ENCODE data around the gene TLN1. TPM values are rescaled to one million over a fixed set of nuclear protein-coding genes. Genes with fewer than 3 reads are reported as not detected.

Gene TLN1
- total RNA-seq, 2 donors from 2014 or later = 177 to 196 TPM

DNA sequence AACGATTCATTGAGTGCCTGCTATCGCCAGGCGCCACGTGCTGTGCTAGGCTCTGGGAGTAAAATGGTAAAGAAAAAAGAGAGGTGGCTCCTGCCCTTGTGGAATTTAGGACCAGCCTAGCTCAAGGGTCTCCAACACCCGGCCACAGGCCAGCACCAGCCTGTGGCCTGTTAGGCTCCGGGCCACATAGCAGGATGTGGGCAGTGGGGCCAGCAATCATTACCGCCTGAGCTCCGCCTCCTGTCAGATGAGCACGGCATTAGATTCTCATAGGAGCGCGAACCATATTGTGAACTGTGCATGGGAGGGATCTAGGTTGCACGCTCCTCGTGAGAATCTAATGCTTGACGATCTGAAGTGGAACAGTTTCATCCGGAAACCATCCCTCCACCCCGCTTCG lies 75.6 kb downstream of the TLN1 start:
- H3K9ac ChIP-seq (ENCODE audit: low read depth in 2 of 2, low read length in 2 of 2) = no peak overlapping the region
- H3K27me3 ChIP-seq = no peaks in the 10 kb centered on the region
- no peak overlapping the region for H3K27ac ChIP-seq
- DNase-seq = no peak
- no peaks in the 10 kb centered on the region for H3K9me3 ChIP-seq
- peaks cover 25% of the 10 kb centered on the region for H3K4me1 ChIP-seq
- TF ChIP-seq, protein P1, sequence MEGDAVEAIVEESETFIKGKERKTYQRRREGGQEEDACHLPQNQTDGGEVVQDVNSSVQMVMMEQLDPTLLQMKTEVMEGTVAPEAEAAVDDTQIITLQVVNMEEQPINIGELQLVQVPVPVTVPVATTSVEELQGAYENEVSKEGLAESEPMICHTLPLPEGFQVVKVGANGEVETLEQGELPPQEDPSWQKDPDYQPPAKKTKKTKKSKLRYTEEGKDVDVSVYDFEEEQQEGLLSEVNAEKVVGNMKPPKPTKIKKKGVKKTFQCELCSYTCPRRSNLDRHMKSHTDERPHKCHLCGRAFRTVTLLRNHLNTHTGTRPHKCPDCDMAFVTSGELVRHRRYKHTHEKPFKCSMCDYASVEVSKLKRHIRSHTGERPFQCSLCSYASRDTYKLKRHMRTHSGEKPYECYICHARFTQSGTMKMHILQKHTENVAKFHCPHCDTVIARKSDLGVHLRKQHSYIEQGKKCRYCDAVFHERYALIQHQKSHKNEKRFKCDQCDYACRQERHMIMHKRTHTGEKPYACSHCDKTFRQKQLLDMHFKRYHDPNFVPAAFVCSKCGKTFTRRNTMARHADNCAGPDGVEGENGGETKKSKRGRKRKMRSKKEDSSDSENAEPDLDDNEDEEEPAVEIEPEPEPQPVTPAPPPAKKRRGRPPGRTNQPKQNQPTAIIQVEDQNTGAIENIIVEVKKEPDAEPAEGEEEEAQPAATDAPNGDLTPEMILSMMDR (IDR thresholded peaks at IDR 0.05) = no peak
- H3K36me3 ChIP-seq = no peaks in the 10 kb centered on the region
- no peak overlapping the region for H3K4me3 ChIP-seq
- intact Hi-C loops (cut with DNase I) = no loop called here

DNA sequence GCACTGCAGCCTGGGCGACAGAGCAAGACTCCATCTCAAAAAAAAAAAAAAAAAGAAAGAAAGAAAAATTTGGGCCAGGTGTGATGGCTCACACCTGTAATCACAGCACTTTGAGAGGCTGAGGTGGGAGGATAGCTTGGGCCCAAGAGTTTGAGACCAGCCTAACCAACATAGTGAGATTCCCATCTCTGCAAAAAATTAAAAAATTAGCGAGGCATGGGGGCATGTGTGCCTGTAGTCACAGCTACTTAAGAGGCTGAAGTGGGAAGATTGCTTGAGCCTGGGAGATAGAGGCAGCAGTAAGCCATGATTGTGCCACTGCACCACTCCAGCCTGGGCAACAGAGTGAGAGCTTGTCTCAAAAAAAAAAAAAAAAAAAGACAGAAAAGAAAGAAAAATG lies 78.4 kb downstream of the TLN1 start:
- Histone ChIP-seq H3K27ac (no peak overlapping the region), H3K9me3 (no peaks in the 10 kb centered on the region), H3K4me3 (no peak overlapping the region), H3K36me3 (no peaks in the 10 kb centered on the region), H3K27me3 (no peaks in the 10 kb centered on the region), H3K9ac (ENCODE audit: low read depth in 2 of 2, low read length in 2 of 2) (no peak overlapping the region), H3K4me1 (peaks cover 10% of the 10 kb centered on the region)
- no peak for DNase-seq
- intact Hi-C loops (cut with DNase I) = no loop called here
- TF ChIP-seq, protein P1 (IDR thresholded peaks at IDR 0.05) = no peak

DNA sequence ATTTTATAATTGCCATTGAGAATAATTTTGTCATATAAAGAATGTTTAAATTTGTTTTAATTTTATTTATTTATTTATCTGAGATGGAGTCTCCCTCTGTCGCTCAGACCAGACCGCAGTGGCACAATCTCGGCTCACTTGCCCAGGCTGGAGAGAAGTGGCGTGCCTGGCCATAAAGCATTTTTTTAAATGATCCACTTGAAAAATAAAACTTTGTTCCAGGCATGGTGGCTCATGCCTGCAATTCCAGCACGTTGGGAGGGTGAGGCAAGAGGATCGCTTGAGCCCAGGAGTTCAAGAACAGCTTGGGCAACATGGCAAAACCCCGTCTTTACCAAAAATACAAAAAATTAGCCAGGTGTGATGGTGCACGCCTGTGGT lies 79.2 kb downstream of the TLN1 start:
- intact Hi-C loops (cut with DNase I) = no loop called here
- DNase-seq = no peak
- H3K27ac ChIP-seq = peak overlapping the region; percentile 83
- H3K9me3 ChIP-seq = no peaks in the 10 kb centered on the region
- TF ChIP-seq, protein P1 (IDR thresholded peaks at IDR 0.05) = no peak
- no peak overlapping the region for H3K4me3 ChIP-seq
- H3K4me1 ChIP-seq = peaks cover 10% of the 10 kb centered on the region
- no peaks in the 10 kb centered on the region for H3K36me3 ChIP-seq
- H3K27me3 ChIP-seq = no peaks in the 10 kb centered on the region
- H3K9ac ChIP-seq (ENCODE audit: low read depth in 2 of 2, low read length in 2 of 2) = peak overlapping the region in 1 of 2 donors; percentile 8

DNA sequence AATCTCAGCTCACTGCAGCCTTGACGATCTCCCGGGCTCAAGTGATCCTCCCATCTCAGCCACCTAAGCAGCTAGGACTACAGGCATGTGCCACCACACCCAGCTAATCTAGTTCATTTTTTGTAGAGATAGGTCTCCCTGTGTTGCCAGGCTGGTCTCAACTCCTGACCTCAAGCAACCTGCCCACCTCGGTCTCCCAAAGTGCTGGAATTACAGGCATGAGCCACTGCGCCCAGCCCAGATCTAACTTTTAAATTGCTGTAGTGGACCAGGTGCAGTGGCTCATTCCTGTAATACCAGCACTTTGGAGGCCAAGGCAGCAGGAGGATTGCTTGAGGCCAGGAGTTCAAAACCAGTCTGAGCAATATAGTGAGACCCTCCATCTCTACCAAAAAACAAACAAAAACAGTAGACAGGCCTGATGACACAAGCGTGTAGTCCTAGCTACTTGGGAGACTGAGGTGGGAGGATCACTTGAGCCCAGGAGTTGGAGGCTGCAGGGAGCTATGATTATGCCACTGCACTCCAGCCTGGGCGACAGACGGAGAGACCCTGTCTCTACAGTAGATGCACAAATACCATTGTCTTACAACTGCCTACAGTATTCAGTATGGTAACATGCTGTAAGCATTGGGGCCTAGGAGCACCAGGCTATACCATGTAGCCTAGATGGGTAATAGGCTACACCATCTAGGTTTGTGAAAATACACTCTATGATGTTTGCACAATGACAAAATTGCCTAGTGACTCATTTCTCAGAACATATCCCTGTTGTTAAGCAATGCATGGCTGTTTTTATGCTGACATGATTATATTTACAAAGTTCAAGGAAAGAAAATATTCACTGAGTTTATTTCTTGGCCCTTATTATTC lies 79.8 kb downstream of the TLN1 start:
- peaks cover 10% of the 10 kb centered on the region for H3K4me1 ChIP-seq
- no peak overlapping the region for H3K4me3 ChIP-seq
- H3K27me3 ChIP-seq = no peaks in the 10 kb centered on the region
- peak; percentile 62 for DNase-seq
- peak overlapping the region; percentile 83 for H3K27ac ChIP-seq
- no peaks in the 10 kb centered on the region for H3K36me3 ChIP-seq
- H3K9ac ChIP-seq (ENCODE audit: low read depth in 2 of 2, low read length in 2 of 2) = no peak overlapping the region
- no peaks in the 10 kb centered on the region for H3K9me3 ChIP-seq
- TF ChIP-seq, protein P1 (IDR thresholded peaks at IDR 0.05) = no peak
- intact Hi-C loops (cut with DNase I) = no loop called here

DNA sequence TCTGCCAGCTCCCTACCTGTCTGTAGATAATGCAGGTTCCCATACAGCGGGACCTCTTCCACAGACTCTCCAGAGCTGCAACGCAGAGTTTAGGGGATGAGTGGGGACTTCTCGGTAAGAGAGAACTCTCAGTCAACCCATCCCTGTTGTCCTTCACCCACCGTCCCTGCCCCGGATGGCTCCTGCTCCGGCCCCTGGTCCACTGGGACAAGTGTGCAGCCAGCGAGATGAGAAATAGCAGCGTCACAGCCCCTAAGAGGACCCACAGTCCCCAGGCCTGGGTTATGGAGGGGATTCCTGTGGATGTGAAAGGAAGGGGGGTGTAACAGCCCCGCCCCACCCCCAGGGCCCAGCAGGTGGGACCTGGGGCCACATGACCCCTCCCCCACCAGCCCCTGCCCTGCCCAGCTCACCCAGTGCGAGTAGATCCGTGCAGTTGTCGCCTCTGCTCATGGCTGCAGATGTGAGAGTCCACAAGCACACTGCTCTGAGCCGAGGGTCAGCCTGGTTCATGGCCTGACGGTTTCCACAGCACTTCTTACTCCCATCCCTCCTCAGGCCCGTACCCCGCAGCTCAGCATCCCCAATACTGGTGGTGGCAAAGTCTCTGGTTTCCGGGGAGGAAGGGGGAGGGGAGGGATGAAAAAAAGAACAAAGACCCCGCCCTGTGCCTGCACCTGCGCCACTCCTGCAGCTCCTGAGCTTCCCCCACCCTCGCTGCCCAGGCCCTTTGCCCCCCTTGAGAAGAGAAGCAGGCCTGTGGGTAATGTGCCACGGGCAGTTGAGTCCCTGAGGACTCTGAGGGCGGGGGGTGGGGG lies 81.4 kb downstream of the TLN1 start, which contains the start of gene SIT1:
TSS of gene SIT1 (minus strand) at position 591 of the 818 bp plus-strand sequence. CDS start at position 513, 78 bp downstream.
- intact Hi-C loops (cut with DNase I) = no loop called here

More for the DNA sequence above, 81.4 kb downstream of the TLN1 start, which contains the start of gene SIT1:
- DNase-seq = no peak
- Histone ChIP-seq H3K4me1 (peaks cover 10% of the 10 kb centered on the region), H3K4me3 (peak within 1 kb of the TSS; percentile 6), H3K27me3 (no peaks in the 10 kb centered on the region), H3K9me3 (no peaks in the 10 kb centered on the region), H3K36me3 (no peaks in the 10 kb centered on the region), H3K27ac (peak within 1 kb of the TSS; percentile 83), H3K9ac (ENCODE audit: low read depth in 2 of 2, low read length in 2 of 2) (peak within 1 kb of the TSS; percentile 48 to 56)
- TF ChIP-seq, protein P1 (IDR thresholded peaks at IDR 0.05) = no peak

All from colonic mucosa (tissue), 4 donors.